CD4-positive, alpha-beta memory T cell (primary cell): ENCODE results near the gene METTL15. TPM values are rescaled to one million over a fixed set of nuclear protein-coding genes. Genes with fewer than 3 reads are reported as not detected.
A peak's percentile ranks its signal among the peaks of the same experiment; 100 is the strongest.
"Not testable (repeated sequence)": the region's sequence is repeated elsewhere in the genome, so short reads cannot be mapped to it uniquely, and the experiment has no call there.

Experiments
- CTCF ChIA-PET: fragments of 350-600 bp; sonication (Branson Sonifier 250); formaldehyde crosslinking; loops from one replicate; lab custom pipeline; 2021; ENCODE audit warnings: inconsistent platforms; ENCODE audit not compliant: partially characterized antibody; lab: Charles Lee
- POLR2A ChIA-PET: fragments of 350-600 bp; sonication (Branson Sonifier 250); formaldehyde crosslinking; loops from one replicate; lab custom pipeline; 2021; ENCODE audit not compliant: partially characterized antibody; lab: Charles Lee
- DNase-seq, 5 donors: peaks; one replicate each; pipeline versions ENCODE4 v3.0.0 to v3.0.0-alpha.2; 2020 to 2022; ENCODE audit warnings: mixed read lengths in 1 of 5
- H3K27ac ChIP-seq: one replicate; pipeline ENCODE4 v1.7.0; 2013; ENCODE audit warnings: low read depth, low read length
- H3K27me3 ChIP-seq: 2 replicates; pipeline ENCODE4 v1.7.0; 2013; ENCODE audit warnings: mild to moderate bottlenecking, low read length, moderate library complexity; ENCODE audit not compliant: insufficient read depth
- H3K36me3 ChIP-seq: 2 replicates; pipeline ENCODE4 v1.7.0; 2013; ENCODE audit warnings: mild to moderate bottlenecking, low read length, moderate library complexity; ENCODE audit not compliant: insufficient read depth
- H3K4me1 ChIP-seq: 2 replicates; pipeline ENCODE4 v1.7.0; 2013; ENCODE audit warnings: mild to moderate bottlenecking, low read length, moderate library complexity; ENCODE audit not compliant: insufficient read depth
- H3K4me3 ChIP-seq, 2 donors: one replicate each; pipeline ENCODE4 v1.7.0; 2013; ENCODE audit warnings: low read length in 2 of 2, mild to moderate bottlenecking in 1 of 2
- H3K9me3 ChIP-seq, 2 donors: one replicate each; pipeline ENCODE4 v1.7.0; 2013; ENCODE audit warnings: low read length in 2 of 2, control low read depth in 1 of 2; ENCODE audit not compliant: control insufficient read depth in 1 of 2
- H3K27ac Mint-ChIP-seq, 7 donors: one replicate each; pipeline ENCODE4 v1.8.0; 2020 to 2021; ENCODE audit warnings: mixed read lengths in 7 of 7, mild to moderate bottlenecking in 6 of 7, inconsistent platforms in 3 of 7, moderate library complexity in 3 of 7
- H3K27me3 Mint-ChIP-seq, 2 donors: one replicate each; pipeline ENCODE4 v1.8.0; 2020 to 2021; ENCODE audit warnings: mixed read lengths in 2 of 2
- H3K36me3 Mint-ChIP-seq, 2 donors: one replicate each; pipeline ENCODE4 v1.8.0; 2020 to 2021; ENCODE audit warnings: mixed read lengths in 2 of 2, inconsistent platforms in 1 of 2, mild to moderate bottlenecking in 1 of 2
- H3K4me1 Mint-ChIP-seq, 4 donors: one replicate each; pipeline ENCODE4 v1.8.0; 2020 to 2021; ENCODE audit warnings: mixed read lengths in 4 of 4, mild to moderate bottlenecking in 1 of 4
- H3K4me3 Mint-ChIP-seq, 8 donors: one replicate each; pipeline ENCODE4 v1.8.0; 2020 to 2021; ENCODE audit warnings: mixed read lengths in 8 of 8, mild to moderate bottlenecking in 7 of 8, moderate library complexity in 6 of 8, inconsistent platforms in 3 of 8
- H3K9me3 Mint-ChIP-seq, 8 donors: one replicate each; pipeline ENCODE4 v1.8.0; 2020 to 2021; ENCODE audit warnings: mixed read lengths in 8 of 8, mild to moderate bottlenecking in 5 of 8, inconsistent platforms in 3 of 8, moderate library complexity in 1 of 8
- intact Hi-C: fragments of 100-400 bp; cut with micrococcal nuclease; formaldehyde crosslinking; loops from one replicate; pipeline ENCODE4 v1.15.1; 2023
- polyA plus RNA-seq, 2 donors: library from polyadenylated mRNA; unstranded; fragments of 300-500 nt; fragmentation: Illumina TruSeq; gene quantifications; one replicate each; pipeline ENCODE4 v1.2.3, GENCODE V29; 2021
- total RNA-seq, 2 experiments: library from RNA; stranded (reverse); gene quantifications; one replicate each; pipeline ENCODE4 v1.2.3, GENCODE V29; 2021

The METTL15 gene
- total and polyA plus RNA-seq, 4 experiments from 2014 or later, result 6.6 to 14.0 (median 9.5) TPM

- H3K4me3 ChIP-seq, result no peak overlapping the region
- POLR2A ChIA-PET, result no interaction called here
- H3K9me3 ChIP-seq, result no peaks in the 10 kb centered on the region
- H3K27me3 ChIP-seq, result no peaks in the 10 kb centered on the region
- no peaks in the 10 kb centered on the region for H3K4me1 Mint-ChIP-seq
- no peak overlapping the region for H3K27ac Mint-ChIP-seq
- DNase-seq, result no peak
- no peak overlapping the region for H3K27ac ChIP-seq
- H3K36me3 ChIP-seq, result peaks cover 5% of the 10 kb centered on the region
- H3K4me3 Mint-ChIP-seq, result no peak overlapping the region
- CTCF ChIA-PET, result no interaction called here
- peaks cover 0 to 3% (median 0%) of the 10 kb centered on the region in 8 donors for H3K9me3 Mint-ChIP-seq
- intact Hi-C loops, result no loop called here
- no peaks in the 10 kb centered on the region for H3K27me3 Mint-ChIP-seq
- peaks cover 61 to 63% of the 10 kb centered on the region in 2 donors for H3K36me3 Mint-ChIP-seq
- no peaks in the 10 kb centered on the region for H3K4me1 ChIP-seq
Measured at GRCh38 chr11:28298209-28298608, 190.0 kb downstream of the METTL15 start.

GRCh38 chr11:28303477-28304191, 195.4 kb downstream of the METTL15 start:
- Histone ChIP-seq H3K9me3 (no peaks in the 10 kb centered on the region), H3K27me3 (no peaks in the 10 kb centered on the region), H3K4me3 (no peak overlapping the region), H3K36me3 (no peaks in the 10 kb centered on the region), H3K4me1 (no peaks in the 10 kb centered on the region), H3K27ac (no peak overlapping the region)
- POLR2A ChIA-PET, result no interaction called here
- DNase-seq, result no peak
- H3K9me3 Mint-ChIP-seq, result peaks cover 0 to 2% (median 0%) of the 10 kb centered on the region in 8 donors
- no peak overlapping the region for H3K27ac Mint-ChIP-seq
- H3K4me3 Mint-ChIP-seq, result no peak overlapping the region
- intact Hi-C loops, result no loop called here
- CTCF ChIA-PET, result no interaction called here
- H3K27me3 Mint-ChIP-seq, result no peaks in the 10 kb centered on the region
- H3K36me3 Mint-ChIP-seq, result peaks cover 51 to 67% of the 10 kb centered on the region in 2 donors
- H3K4me1 Mint-ChIP-seq, result no peaks in the 10 kb centered on the region

- no peak overlapping the region for H3K27ac ChIP-seq
- Mint-ChIP-seq H3K4me1 (no peaks in the 10 kb centered on the region), H3K27me3 (no peaks in the 10 kb centered on the region), H3K4me3 (no peak overlapping the region), H3K36me3 (peaks cover 42 to 68% of the 10 kb centered on the region in 2 donors), H3K9me3 (peaks cover 0 to 4% (median 0%) of the 10 kb centered on the region in 8 donors), H3K27ac (no peak overlapping the region)
- H3K9me3 ChIP-seq, result no peaks in the 10 kb centered on the region
- CTCF ChIA-PET, result no interaction called here
- no peak overlapping the region for H3K4me3 ChIP-seq
- H3K36me3 ChIP-seq, result no peaks in the 10 kb centered on the region
- intact Hi-C loops, result no loop called here
- H3K4me1 ChIP-seq, result no peaks in the 10 kb centered on the region
- DNase-seq, result no peak
- no peaks in the 10 kb centered on the region for H3K27me3 ChIP-seq
- POLR2A ChIA-PET, result no interaction called here
Measured at GRCh38 chr11:28315440-28315839, 207.3 kb downstream of the METTL15 start.

GRCh38 chr11:28318871-28319270, 210.7 kb downstream of the METTL15 start:
- Mint-ChIP-seq H3K36me3 (peaks cover 31 to 51% of the 10 kb centered on the region in 2 donors), H3K27me3 (no peaks in the 10 kb centered on the region), H3K27ac (no peak overlapping the region), H3K4me3 (no peak overlapping the region), H3K9me3 (no peaks in the 10 kb centered on the region), H3K4me1 (no peaks in the 10 kb centered on the region)
- Histone ChIP-seq H3K36me3 (no peaks in the 10 kb centered on the region), H3K4me1 (no peaks in the 10 kb centered on the region), H3K27me3 (no peaks in the 10 kb centered on the region), H3K27ac (no peak overlapping the region), H3K9me3 (no peaks in the 10 kb centered on the region), H3K4me3 (no peak overlapping the region)
- intact Hi-C loops, result no loop called here
- POLR2A ChIA-PET, result no interaction called here
- CTCF ChIA-PET, result no interaction called here
- DNase-seq, result no peak

GRCh38 chr11:28323621-28324020, 215.4 kb downstream of the METTL15 start:
- intact Hi-C loops, result no loop called here
- POLR2A ChIA-PET, result no interaction called here
- H3K4me3 Mint-ChIP-seq, result no peak overlapping the region
- Histone ChIP-seq H3K36me3 (no peaks in the 10 kb centered on the region), H3K9me3 (no peaks in the 10 kb centered on the region), H3K4me3 (no peak overlapping the region), H3K27me3 (no peaks in the 10 kb centered on the region), H3K4me1 (no peaks in the 10 kb centered on the region), H3K27ac (no peak overlapping the region)
- peak overlapping the region in 1 of 7 donors; percentile 5 for H3K27ac Mint-ChIP-seq
- no peak for DNase-seq
- peaks cover 0 to 8% (median 2%) of the 10 kb centered on the region in 8 donors for H3K9me3 Mint-ChIP-seq
- no peaks in the 10 kb centered on the region for H3K4me1 Mint-ChIP-seq
- H3K36me3 Mint-ChIP-seq, result peaks cover 15 to 43% of the 10 kb centered on the region in 2 donors
- CTCF ChIA-PET, result no interaction called here
- H3K27me3 Mint-ChIP-seq, result no peaks in the 10 kb centered on the region

- H3K4me3 ChIP-seq, H3K4me3 Mint-ChIP-seq, DNase-seq, H3K27ac ChIP-seq, CTCF ChIA-PET, H3K4me1 Mint-ChIP-seq, H3K27me3 ChIP-seq, H3K27me3 Mint-ChIP-seq, H3K9me3 ChIP-seq, H3K27ac Mint-ChIP-seq, H3K4me1 ChIP-seq, POLR2A ChIA-PET, intact Hi-C loops, H3K36me3 ChIP-seq, H3K9me3 Mint-ChIP-seq: not testable (repeated sequence)
- H3K36me3 Mint-ChIP-seq, result peaks cover 15 to 27% of the 10 kb centered on the region in 2 donors
Measured at GRCh38 chr11:28332393-28332792, 224.2 kb downstream of the METTL15 start.

- H3K36me3 Mint-ChIP-seq, result peaks cover 3 to 5% of the 10 kb centered on the region in 2 donors
- Histone ChIP-seq H3K27ac (no peak overlapping the region), H3K9me3 (peaks cover 0 to 7% of the 10 kb centered on the region in 2 donors), H3K27me3 (no peaks in the 10 kb centered on the region), H3K4me3 (no peak overlapping the region), H3K36me3 (no peaks in the 10 kb centered on the region), H3K4me1 (no peaks in the 10 kb centered on the region)
- H3K9me3 Mint-ChIP-seq, result peaks cover 7 to 41% (median 23%) of the 10 kb centered on the region in 8 donors
- peak overlapping the region in 1 of 7 donors; percentile 30 for H3K27ac Mint-ChIP-seq
- no peak overlapping the region for H3K4me3 Mint-ChIP-seq
- ChIA-PET CTCF (no interaction called here), POLR2A (no interaction called here)
- no peaks in the 10 kb centered on the region for H3K4me1 Mint-ChIP-seq
- intact Hi-C loops, result no loop called here
- no peaks in the 10 kb centered on the region for H3K27me3 Mint-ChIP-seq
- no peak for DNase-seq
Measured at GRCh38 chr11:28337701-28338100, 229.5 kb downstream of the METTL15 start.
